ENCODE results near the gene VAMP7.
A peak's percentile ranks its signal among the peaks of the same experiment; 100 is the strongest.
"Not testable (repeated sequence)": the region's sequence is repeated elsewhere in the genome, so short reads cannot be mapped to it uniquely, and the experiment has no call there.

VAMP7 gene

DNA sequence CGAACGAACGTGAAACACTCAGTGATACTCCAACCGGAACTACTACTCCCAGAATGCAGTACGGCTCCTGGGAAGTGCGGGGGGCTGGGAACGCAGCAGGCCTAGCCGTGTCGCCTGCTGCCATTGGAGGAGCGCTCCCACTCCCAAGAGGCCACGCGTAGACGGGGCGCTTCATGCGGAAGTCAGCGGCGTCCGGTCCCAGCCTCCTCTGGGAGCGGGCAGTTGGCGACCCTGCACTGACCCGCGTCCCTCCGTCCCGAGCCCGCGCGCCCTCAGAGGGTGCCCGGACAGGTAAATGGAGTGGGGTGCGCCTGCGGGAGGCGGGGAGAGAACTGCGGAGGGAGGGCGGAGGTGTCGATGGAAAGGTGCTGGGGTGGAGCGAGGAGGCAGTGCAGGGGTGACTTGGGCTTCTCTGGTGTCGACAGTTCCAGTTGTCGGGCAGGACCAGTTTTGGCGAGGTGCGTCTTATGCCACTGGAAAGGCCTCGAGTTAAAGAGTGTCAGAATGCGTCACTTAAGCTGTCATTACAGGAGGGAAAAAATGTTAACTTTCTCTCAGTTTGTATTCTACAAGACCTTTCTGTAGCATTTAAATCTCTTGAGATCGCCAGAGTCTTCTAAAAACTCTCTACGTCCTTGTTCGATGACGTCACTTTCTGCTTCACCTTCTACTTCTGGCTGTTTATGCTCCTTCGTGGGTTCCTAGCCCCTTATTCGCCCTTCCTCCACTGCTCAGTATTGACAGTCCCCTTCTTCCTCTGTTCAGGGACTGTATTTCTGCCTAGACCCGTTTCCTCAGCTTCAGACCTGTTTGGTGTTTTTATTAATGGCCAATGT, at the start of gene VAMP7:
Gene VAMP7, plus strand, starts transcription at position 188 of the 836 bp plus-strand sequence. CDS start 8,122 bp downstream, outside the sequence.
- DNase-seq: peak; percentile 54

GRCh38 chrX:155841232-155841631, 39.9 kb upstream of the VAMP7 start:
- DNase-seq: no peak

- DNase-seq: not testable (repeated sequence)
Measured at GRCh38 chrX:155851786-155852185, 29.4 kb upstream of the VAMP7 start.

DNA sequence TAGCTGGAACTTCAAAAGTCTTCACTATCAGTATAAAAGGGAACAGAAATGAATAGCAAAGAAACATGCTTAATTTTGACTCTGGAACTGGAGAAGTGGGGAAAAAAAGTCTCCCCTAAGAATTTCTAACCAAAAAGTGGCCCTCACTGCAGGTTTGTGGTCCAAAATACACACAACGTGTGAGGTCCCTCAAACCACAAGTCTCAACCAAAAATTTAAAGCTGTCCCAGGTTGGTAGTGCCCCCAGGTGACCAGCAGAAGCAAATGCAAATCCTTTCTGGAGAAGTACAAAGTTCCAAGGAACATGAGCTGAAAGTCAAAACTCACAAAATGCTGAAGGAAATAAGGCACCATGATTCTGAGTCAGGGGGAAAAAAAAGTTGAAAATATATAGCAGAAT, 23.6 kb upstream of the VAMP7 start:
- no peak for DNase-seq

GRCh38 chrX:155864655-155865054, 16.5 kb upstream of the VAMP7 start:
- DNase-seq: no peak

GRCh38 chrX:155865193-155865592, 16.0 kb upstream of the VAMP7 start:
- DNase-seq: no peak

GRCh38 chrX:155867821-155868220, 13.3 kb upstream of the VAMP7 start:
- DNase-seq: no peak

DNA sequence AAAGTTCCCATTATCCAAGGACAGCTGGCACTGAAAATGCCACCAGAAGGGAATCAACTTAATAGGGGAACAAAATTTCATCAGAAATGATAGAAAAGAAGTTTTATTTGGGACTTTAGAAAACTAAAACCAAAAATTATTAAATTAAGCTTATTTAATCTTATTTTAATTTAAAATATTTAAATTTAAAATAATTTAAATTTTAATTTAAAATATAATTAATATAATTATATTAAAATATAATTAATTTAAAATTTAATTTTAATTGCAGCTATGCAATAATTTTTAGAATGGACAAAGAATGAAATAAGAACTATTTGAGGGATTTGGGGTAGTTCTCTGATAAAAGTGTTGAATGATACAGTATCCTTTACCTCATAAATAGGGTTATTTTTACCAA, 10.2 kb upstream of the VAMP7 start:
- DNase-seq: no peak

DNA sequence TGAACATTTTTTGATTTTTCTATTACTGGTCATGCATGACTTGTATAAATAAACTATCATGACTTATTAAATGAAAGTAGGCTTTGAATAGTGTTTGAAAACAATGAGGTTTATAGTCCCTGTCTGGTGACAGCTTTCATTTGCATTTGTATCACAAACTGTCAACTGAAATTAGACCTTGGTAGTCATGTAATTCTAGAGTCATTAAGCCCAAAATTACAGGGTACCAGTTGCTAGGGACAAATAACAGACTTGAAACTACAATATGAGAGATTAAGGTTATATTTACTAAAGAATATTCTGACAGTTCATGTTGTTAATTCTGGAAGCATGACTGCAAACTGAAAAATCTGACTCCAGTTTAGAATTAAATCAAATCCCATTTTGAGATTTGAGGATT, 9.2 kb upstream of the VAMP7 start:
- DNase-seq: peak; percentile 2

GRCh38 chrX:155873188-155873587, 8.0 kb upstream of the VAMP7 start:
- DNase-seq: no peak

- no peak for DNase-seq
Measured at GRCh38 chrX:155874571-155875244, 6.4 kb upstream of the VAMP7 start.

GRCh38 chrX:155876704-155877103, 4.4 kb upstream of the VAMP7 start:
- DNase-seq: no peak

- DNase-seq: no peak
Measured at GRCh38 chrX:155877288-155877687, 3.9 kb upstream of the VAMP7 start.

DNA sequence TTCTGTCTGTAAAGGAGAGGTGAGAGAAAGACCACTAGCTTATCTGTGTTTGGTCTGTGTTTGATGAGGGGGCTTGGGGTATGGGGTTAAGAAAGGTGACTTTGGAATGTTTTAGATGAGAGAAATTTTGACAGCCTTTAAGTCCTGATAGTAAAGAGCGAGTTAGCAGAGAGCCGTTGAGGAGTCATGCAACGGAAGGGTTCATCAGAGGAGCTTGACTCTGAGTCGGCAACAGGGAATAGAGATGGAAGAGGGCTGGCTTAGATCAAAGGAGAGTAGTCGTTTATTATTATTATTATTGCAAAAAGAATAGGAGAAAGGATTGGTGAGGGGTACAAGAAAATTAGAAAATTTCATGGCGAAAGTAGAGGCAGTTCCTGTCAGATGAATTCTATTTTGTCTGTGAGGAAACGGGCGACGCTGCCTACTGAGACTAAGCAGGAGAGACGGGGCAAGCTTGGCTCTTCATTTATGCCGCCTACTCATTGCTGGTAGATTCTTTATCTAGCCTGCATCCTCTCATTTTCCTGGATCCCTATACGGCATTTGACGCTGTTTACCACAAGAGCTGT, 473 bp upstream of the VAMP7 start:
- no peak for DNase-seq

DNA sequence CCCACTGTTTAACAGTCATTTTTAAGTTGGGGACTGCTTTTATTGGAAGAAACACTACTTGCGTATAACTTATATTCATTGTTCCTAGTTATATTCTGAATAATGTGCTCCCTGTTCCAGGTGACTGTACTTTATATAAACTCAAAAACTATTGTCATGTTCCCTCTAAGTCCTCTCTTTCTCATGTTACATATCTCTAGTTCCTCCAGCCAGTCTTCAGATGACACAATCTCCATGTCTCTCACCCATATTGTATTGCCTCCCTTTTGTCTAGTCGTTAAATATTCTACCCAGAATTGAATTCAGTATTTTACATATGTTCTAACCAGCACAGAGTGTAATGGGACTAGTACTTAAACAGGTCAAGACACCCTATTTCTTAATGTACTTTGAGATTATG, 5.3 kb downstream of the VAMP7 start:
- DNase-seq: no peak

- DNase-seq: no peak
Measured at GRCh38 chrX:155888139-155888538, 7.0 kb downstream of the VAMP7 start.

- DNase-seq: no peak
Measured at GRCh38 chrX:155889328-155889727, 8.2 kb downstream of the VAMP7 start.

GRCh38 chrX:155891446-155892210, 10.5 kb downstream of the VAMP7 start:
- no peak for DNase-seq

DNA sequence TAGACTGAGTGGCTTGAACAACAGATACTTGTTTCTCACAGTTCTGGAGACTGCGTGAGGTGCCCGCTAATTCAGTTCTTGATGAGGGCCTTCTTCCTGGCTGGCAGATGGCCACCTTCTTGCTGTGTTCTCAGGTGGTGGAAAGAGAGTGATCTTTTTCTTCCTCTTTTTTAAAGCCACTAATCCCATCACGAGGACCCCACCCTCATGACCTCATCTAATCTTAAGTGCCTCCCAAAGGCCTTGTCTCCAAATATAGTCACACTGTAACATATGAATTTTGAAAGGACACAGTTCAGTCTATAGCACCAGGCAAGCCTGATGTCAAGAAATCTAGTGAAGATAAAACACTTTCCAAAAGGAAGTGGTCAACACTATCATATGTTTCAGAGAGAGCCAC, 12.4 kb downstream of the VAMP7 start:
- no peak for DNase-seq

DNA sequence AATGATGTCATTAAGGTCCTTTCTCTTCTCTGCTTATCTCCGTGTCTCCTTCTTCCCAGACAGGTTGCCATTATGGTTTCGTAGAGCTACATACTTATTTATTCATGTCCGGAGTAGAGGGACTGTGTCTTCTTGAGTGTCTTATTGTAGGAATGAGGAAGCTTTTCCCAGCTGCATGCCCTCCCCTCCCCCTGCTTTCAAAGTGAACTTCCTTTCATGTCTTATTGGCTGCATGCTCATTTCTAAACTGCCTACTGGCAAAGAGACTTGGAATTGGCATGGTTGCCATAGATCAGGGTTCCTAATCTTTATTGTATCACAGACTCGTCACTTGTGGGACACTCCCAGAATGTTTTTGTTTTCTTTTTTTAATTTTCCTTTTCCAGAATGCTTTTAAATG, 15.4 kb downstream of the VAMP7 start:
- DNase-seq: no peak

DNA sequence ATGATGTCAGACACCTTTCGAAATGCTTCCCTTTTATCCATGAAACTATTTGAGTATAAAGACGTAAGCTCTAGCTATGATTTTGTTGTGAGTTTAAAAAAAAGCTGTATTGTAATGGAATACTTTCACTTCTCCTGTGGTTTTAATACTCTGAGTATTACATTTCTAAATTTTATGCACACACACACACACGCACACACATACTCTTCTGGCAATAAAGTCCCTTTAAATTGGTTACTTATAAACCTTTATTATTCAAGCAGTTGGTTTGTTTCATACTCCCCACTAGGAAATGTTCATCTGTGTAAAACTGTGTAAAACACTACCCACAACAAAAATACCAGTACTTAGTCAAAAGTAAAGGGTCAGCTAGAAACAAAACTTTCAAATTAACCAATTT, 18.2 kb downstream of the VAMP7 start:
- DNase-seq: no peak

DNA sequence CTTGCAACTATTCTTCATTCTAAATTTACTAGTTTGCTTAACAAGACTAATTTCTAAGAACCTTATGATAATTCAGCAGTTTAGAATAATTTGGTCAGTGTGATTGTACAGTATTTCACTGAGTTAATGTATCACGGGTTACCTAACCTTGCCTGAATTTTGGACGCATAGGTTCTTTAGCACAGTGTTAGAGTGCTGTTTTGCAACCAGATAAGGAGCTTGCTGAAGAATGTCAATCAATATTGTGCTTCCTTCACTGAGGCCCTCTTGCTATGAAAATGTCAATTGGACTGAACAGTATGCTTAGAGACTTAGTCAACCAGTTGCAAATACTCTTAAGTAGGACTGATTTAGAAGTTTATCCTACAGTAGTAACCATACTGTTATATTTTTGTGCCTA, 19.6 kb downstream of the VAMP7 start:
- no peak for DNase-seq

DNA sequence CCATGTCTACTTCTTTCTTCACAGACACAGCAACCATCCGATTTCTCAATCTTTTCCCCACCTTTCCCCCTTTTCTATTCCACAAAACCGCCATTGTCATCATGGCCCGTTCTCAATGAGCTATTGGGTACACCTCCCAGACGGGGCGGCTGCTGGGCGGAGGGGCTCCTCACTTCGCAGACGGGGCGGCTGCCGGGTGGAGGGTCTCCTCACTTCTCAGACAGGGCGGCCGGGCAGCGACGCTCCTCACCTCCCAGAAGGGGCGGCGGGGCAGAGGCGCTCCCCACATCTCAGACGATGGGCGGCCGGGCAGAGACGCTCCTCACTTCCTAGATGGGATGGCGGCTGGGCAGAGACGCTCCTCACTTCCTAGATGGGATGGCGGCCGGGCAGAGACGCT, 26.5 kb downstream of the VAMP7 start:
- not testable (repeated sequence) for DNase-seq
